Effector CD4-positive, alpha-beta T cell (primary cell): ENCODE data around the gene URB2.
"Not testable (repeated sequence)": the region's sequence is repeated elsewhere in the genome, so short reads cannot be mapped to it uniquely, and the experiment has no call there.

Experiments used
- DNase-seq: peaks from one replicate; pipeline ENCODE4 v3.0.0-alpha.2; 2020

Gene URB2

GRCh38 chr1:229694053-229694693 lies 68.1 kb downstream of the URB2 start:
- DNase-seq, result no peak

DNA sequence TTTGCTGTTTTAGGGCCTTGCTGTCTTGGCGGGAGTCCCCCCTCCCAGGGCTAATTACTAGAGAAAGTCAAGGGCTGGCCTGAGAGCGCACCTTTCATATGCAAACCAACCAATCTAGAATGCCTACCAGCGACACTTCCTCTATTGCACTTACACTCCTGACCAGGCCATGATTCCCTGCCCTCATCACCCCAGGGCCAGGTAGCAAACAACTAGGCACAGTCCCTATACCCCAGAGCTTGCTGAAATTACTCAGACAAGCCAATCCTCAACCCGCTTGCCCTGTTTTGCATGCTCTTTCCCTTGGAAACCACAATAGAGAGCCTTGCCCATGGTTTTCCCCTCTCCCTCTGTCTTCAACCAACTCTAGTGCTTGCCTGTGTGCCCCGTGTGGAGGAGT lies 70.3 kb downstream of the URB2 start:
- DNase-seq, result no peak

DNA sequence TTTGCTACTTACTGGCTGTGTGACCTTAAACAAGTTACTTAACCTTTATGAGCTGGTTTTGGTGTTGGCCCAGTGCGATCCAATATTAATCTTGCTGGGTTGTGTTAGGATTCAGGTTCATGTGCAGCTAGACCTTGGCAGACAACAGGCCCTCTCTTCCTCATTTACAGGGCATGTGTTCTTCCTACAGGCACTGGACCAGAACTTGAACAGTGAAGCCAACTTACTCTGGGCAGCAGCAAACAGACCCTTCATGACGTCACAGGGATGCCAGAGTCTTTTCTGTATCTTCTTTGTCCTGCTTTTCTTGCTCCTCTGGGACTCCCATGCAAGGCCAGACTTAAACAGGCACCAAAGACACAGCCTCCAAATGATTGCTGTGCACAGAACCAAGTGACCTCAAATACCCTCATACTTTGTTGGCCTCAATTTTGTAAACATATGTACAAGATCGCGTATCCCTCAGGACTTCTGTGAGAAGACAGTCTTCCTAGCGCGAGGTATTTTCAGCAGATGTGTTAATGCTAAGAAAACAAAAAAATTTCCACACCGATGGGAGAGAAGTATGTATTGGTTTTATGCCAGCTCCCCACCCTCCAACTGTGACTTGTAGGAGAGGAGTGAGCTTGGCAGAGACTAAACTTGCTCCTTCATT lies 73.7 kb downstream of the URB2 start:
- no peak for DNase-seq

DNA sequence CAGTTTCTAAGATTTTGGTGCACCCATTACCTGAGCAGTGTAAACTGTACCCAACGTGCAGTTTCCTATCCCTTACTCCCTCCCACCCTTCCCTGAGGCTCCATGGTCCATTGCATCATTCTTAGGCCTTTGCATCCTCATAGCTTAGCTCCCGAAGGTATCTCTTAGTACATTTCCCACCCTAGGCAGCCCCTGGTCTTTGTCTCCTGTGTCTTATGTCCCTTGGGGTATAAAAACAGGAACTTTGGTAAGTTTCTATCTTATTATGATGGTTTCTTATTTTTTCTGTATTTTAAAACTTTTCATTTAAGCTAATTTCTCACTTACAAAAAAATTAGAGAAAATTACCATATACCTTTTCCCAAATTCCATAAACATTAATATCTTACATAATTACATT lies 78.1 kb downstream of the URB2 start:
- no peak for DNase-seq

GRCh38 chr1:229705152-229705551 lies 79.1 kb downstream of the URB2 start:
- not testable (repeated sequence) for DNase-seq

DNA sequence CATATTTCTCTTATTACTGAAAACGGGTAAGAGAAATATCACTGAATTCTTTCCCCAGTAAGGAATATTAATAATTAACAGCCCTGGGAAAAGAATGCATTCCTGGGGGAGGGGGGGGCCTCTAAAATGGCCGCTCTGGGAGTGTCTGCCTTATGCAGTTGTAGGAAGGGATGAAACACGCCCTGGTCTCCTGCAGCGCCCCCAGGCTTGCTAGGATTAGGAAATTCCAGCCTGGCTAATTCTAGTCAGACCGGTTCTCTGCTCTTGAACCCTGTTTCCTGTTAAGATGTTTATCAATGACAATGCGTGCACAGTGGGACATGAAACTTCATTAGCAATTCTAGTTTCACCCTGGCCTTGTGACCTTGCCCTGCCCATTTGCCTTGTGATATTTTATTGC lies 81.1 kb downstream of the URB2 start:
- DNase-seq, result not testable (repeated sequence)

DNA sequence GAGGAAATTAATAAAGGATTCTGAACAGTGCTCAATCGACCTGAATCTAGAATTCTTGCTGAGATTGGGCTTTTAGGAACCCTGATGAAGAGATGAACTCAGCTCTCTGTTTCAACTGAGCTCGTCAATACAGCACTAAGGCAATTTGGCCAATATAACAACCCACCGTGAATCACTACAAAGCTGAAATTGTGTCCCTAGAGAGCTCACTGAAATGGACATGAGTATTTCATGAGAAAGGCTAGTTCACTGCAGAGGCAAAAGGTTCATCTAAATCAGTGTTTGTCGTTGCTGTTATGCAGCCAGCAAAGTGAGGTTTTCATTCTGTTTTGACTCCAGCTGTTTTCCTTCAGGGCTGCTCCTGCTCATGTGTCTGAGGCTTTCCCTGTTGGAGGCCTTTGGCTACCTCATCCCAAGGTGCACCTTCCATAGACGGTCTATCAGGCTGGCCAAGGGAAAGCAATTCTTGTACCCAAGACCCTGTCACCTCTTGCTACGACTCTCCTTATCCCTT lies 83.5 kb downstream of the URB2 start:
- DNase-seq, result no peak
